Measurements from ENCODE around the gene NSUN5. TPM values are rescaled to one million over a fixed set of nuclear protein-coding genes. Genes with fewer than 3 reads are reported as not detected.
"Not testable (repeated sequence)": the region's sequence is repeated elsewhere in the genome, so short reads cannot be mapped to it uniquely, and the experiment has no call there.

The NSUN5 gene
- total RNA-seq, 4 donors from 2014 or later, result 21.6 to 31.5 (median 27.1) TPM

GRCh38 chr7:73267813-73268212, 40.8 kb downstream of the NSUN5 start:
- H3K4me3 ChIP-seq; DNase-seq (ENCODE audit: extremely low spot score); H3K27ac ChIP-seq (replicated peaks in 1 of 4); H3K4me1 ChIP-seq; H3K27me3 ChIP-seq; intact Hi-C loops (cut with DNase I); H3K36me3 ChIP-seq; H3K9me3 ChIP-seq: not testable (repeated sequence)
- WGBS, result 88% methylated on average over 4 of the region's 4 CpGs

DNA sequence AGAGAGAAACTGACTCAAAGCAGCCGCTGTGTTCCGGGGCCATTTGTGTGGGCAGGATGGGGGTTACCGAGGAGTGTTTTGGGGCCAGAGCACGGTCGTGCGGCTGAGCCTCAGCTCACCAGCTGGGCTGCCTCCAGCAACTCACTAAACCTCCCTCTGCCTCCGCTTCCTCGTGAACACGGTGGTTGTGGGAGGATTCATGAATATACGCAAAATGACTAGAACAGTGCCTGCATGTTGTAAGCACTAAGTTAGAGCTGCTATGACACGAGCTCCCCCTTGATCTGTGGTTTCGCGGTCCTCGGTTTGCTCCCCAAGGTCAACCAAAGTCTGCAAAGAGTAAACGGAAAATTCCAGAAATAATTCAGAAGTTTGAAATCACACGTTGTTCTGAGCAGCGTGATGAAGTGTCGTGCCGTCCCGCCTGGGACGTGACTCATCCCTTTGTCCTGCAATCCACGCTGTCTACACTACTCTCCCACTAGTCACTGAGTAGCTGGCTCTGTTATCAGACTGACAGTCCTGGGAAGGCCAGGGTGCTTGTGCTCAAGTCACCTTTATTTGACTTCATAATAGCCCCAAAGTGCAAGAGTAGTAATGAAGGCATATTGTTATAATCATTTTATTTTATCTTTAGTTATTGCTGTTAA, 41.8 kb downstream of the NSUN5 start:
- H3K4me1 ChIP-seq; H3K27me3 ChIP-seq; DNase-seq (ENCODE audit: extremely low spot score); H3K36me3 ChIP-seq; H3K4me3 ChIP-seq; H3K9me3 ChIP-seq; intact Hi-C loops (cut with DNase I); H3K27ac ChIP-seq (replicated peaks in 1 of 4): not testable (repeated sequence)
- no CpG with 5 or more reads among the region's 22 CpGs for WGBS

- intact Hi-C loops (cut with DNase I); DNase-seq (ENCODE audit: extremely low spot score); H3K4me3 ChIP-seq; H3K36me3 ChIP-seq; H3K27ac ChIP-seq (replicated peaks in 1 of 4); H3K27me3 ChIP-seq; H3K9me3 ChIP-seq; H3K4me1 ChIP-seq: not testable (repeated sequence)
- no CpG with 5 or more reads among the region's 2 CpGs for WGBS
Measured at GRCh38 chr7:73262416-73262815, 46.2 kb downstream of the NSUN5 start.

Small RNA genes lying within 50 kb of the gene (small RNA-seq; reads per million reads assigned to genes)
- gene RNU6-1080P, result 0 reads per million in 3 donors

Other genes with a start within 250 kb of the NSUN5 start
- not detected for gene SPDYE9, start 222.8 kb downstream of the NSUN5 start, total RNA-seq
- under 1 TPM in 2 of 4 donors, not detected in 2; 0.39 to 0.42 TPM for gene TRIM50, start 19.3 kb upstream of the NSUN5 start, total RNA-seq
- not detected for gene FKBP6, start 19.3 kb upstream of the NSUN5 start, total RNA-seq
- 1 to 10 TPM in 2 of 4 donors, under 1 TPM in 2; under 0.01 to 1.7 (median 1.1) TPM for gene FZD9, start 125.0 kb upstream of the NSUN5 start, total RNA-seq
- 10 to 100 TPM; 55.3 to 72.2 (median 66.2) TPM for gene BAZ1B, start 213.5 kb upstream of the NSUN5 start, total RNA-seq
- gene BCL7B, start 248.9 kb upstream of the NSUN5 start, total RNA-seq, result 100 to 1,000 TPM; 107 to 131 (median 109) TPM

All from esophagus muscularis mucosa (tissue), 4 donors.